Measurements from ENCODE around the gene ZNF546.
"Not testable (repeated sequence)": the region's sequence is repeated elsewhere in the genome, so short reads cannot be mapped to it uniquely, and the experiment has no call there.

Gene ZNF546

DNA sequence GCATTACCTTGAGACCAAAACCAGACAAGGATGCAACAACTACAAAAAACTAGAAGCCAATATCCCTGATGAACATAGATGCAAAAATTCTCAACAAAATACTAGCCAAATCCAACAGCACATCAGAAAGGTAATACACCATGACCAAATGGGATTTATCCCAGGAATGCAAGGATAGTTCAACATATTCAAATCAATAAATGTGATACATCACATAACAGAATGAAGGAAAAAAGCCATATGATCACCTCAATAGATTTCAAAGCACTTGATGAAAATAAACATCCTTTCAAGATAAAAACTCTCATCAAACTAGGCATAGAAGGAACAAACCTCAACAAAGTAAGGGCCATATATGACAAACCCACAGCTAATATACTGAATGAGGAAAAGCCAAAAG, 10.2 kb upstream of the ZNF546 start:
- DNase-seq (ENCODE audit: low read depth) = no peak

GRCh38 chr19:39987167-39987566, 9.7 kb upstream of the ZNF546 start:
- no peak for DNase-seq (ENCODE audit: low read depth)

GRCh38 chr19:39987596-39987995, 9.3 kb upstream of the ZNF546 start:
- no peak for DNase-seq (ENCODE audit: low read depth)

GRCh38 chr19:39993605-39994004, 3.3 kb upstream of the ZNF546 start:
- no peak for DNase-seq (ENCODE audit: low read depth)

DNA sequence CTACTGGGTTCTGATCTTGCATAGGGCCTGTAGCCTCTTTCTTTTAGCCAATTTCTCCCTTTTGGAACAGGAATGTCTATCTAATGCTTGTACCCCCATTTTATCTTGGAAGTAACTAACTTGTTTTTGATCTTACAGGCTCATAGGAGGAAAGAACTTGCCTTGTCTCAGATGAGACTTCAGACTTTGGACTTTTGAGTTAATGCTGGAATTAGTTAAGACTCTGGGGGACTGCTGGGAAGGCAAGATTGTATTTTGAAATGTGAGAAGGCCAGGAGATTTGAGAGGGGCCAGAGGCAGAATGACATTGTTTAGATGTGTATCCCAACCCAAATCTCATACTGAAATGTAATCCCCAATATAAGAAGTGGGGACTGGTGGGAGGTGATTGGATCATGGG, 2.5 kb upstream of the ZNF546 start:
- no peak for DNase-seq (ENCODE audit: low read depth)

GRCh38 chr19:39995794-39996193, 1.1 kb upstream of the ZNF546 start:
- no peak for DNase-seq (ENCODE audit: low read depth)

DNA sequence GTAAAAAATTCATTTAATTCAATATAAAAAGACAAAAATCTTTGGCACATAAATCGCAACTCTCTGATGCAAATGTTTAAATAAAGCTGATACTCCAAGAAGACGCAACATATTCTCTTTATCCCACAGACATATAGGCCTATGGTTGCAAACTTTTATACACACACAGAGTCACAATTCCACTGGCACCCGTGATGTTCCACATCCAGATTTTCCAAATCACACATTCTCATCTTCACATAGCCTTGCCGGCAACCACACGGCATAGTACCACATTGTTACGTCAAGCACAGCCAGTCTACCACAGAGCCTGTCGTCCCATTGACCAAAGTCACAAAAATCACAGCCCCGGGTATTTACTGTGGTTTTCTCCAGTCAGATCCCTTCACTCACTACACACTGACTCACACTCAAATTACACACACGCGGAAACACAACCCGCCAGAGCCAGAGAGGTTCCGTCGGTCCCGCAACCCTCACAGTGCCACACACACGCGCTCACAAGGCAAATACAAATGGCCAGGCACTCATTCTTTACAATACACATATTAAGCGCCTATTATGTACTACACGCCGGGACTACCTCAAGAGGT, 546 bp upstream of the ZNF546 start:
- DNase-seq (ENCODE audit: low read depth) = no peak

DNA sequence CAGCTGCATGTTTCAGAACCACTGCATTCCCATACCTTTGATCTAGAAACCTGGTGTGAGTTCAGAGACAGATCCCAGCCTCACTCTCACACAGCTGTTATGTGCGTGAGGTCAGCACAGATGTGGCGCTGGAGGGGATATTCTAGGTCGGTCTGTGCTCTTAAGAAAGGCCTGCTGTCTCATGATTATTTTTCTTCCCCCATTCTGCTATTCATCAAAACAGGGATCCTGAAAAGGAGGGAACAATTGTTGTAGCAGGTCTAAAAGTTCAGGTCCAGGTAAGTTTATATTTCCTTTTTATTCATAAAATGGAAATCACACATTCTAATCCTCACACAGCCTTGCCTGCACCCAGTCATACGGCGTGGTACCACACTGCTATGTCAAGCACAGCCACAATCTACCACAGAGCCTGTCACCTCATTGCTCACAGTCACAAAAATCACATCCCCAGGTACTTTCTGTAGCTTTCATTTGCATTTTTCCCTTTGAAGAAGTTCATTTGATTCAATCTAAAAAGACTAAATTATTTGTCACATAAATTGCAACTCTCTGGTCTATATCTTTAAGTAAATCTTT, 867 bp downstream of the ZNF546 start:
- no peak for DNase-seq (ENCODE audit: low read depth)

- no peak for DNase-seq (ENCODE audit: low read depth)
Observed at GRCh38 chr19:39998501-39998900, 1.6 kb downstream of the ZNF546 start.

GRCh38 chr19:40005691-40006272, 8.9 kb downstream of the ZNF546 start:
- no peak for DNase-seq (ENCODE audit: low read depth)

DNA sequence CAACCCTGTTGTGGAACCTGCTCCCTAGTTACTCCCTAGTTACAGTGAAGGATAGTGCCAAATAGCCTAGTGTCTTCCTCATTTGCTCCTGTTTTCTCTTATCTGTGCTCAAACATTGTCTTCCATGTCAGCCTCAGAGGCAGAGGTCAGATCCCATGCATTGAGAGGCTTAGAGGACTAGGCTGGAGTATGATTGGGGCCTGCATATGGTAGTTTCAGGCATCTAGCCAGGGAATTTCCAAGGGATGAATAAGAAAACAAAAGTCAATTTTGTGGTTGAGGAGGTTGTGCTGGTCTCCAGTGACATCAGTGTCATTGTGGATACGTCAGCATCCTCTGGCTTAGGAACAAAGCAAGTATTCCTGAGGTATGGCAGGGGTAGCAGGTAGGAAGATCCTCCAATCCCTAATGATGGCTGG, 9.4 kb downstream of the ZNF546 start:
- DNase-seq (ENCODE audit: low read depth) = peak; percentile 78

GRCh38 chr19:40009674-40010073, 12.8 kb downstream of the ZNF546 start:
- no peak for DNase-seq (ENCODE audit: low read depth)

DNA sequence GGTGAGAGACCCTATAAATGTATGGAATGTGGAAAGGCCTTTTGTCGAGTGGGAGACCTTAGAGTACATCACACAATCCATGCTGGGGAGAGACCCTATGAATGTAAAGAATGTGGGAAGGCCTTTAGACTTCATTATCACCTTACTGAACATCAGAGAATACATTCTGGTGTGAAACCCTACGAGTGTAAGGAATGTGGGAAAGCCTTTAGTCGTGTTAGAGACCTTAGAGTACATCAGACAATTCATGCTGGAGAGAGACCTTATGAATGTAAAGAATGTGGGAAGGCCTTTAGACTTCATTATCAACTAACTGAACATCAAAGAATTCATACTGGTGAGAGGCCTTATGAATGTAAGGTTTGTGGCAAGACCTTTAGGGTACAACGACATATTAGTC, 17.1 kb downstream of the ZNF546 start:
- DNase-seq (ENCODE audit: low read depth) = no peak

DNA sequence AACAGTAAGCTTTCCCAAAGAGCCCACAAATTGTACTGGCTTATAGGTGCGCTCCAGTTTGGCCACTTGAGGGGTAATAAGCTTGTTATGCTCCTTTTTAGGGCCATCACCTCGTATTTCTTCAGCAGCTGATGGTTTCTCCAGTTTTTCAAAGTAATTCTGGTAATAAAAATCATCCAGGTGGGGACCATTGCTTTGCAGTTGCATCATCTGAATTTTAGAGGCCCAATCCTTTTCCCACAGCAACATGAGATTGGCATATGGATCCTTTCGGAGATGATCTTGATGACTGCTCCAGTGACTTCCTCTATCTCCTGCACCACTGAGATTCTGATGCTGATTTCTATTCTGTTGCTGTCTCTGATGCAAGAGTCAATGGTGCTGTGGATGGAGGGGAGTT, 27.1 kb downstream of the ZNF546 start:
- no peak for DNase-seq (ENCODE audit: low read depth)

- DNase-seq (ENCODE audit: low read depth) = no peak
Observed at GRCh38 chr19:40025938-40026596, 29.2 kb downstream of the ZNF546 start.

GRCh38 chr19:40026597-40026970, 29.7 kb downstream of the ZNF546 start:
- no peak for DNase-seq (ENCODE audit: low read depth)

- no peak for DNase-seq (ENCODE audit: low read depth)
Observed at GRCh38 chr19:40033989-40034560, 37.2 kb downstream of the ZNF546 start.

DNA sequence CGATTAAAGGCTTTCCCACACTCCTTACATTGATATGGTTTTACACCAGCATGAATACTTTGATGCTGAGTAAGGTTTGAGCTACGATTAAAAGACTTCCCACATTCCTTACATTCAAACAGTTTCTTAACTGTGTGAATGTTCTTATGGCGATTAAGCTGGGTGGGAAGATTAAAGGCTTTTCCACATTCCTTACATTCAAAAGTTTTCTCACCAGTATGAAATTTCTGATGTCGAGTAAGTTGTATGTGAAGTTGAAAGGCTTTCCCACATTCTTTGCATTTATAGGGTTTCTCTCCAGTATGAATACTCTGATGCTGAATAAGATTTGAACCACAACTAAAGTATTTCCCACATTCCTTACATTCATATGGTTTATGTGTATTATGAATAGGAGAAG, 39.1 kb downstream of the ZNF546 start:
- no peak for DNase-seq (ENCODE audit: low read depth)

DNA sequence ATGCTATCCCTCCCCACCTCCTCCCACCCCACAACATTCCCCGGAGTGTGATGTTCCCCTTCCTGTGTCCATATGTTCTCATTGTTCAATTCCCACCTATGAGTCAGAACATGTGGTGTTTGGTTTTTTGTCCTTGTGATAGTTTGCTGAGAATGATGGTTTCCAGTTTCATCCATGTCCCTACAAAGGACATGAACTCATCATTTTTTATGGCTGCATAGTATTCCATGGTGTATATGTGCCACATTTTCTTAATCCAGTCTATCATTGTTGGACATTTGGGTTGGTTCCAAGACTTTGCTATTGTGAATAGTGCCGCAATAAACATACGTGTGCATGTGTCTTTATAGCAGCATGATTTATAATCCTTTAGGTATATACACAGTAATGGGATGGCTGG, 41.2 kb downstream of the ZNF546 start:
- not testable (repeated sequence) for DNase-seq (ENCODE audit: low read depth)

- not testable (repeated sequence) for DNase-seq (ENCODE audit: low read depth)
Observed at GRCh38 chr19:40041718-40042117, 44.9 kb downstream of the ZNF546 start.

DNA sequence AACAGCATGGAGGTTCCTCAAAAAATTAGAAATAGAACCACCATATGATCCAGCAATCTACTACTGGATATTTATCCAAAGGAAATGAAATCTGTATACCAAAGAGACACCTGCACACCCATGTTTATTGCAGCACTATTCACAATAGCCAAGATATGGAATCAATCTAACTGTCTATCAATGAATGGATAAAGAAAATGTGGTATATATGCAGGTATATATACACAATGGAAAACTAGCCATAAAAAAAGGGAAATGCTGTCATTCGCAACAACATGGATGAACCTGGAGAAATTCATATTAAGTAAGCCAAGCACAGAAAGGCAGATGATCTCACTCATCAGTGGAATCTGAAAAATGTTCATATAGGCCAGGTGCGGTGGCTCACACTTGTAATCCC, 56.6 kb downstream of the ZNF546 start:
- DNase-seq (ENCODE audit: low read depth) = no peak

DNA sequence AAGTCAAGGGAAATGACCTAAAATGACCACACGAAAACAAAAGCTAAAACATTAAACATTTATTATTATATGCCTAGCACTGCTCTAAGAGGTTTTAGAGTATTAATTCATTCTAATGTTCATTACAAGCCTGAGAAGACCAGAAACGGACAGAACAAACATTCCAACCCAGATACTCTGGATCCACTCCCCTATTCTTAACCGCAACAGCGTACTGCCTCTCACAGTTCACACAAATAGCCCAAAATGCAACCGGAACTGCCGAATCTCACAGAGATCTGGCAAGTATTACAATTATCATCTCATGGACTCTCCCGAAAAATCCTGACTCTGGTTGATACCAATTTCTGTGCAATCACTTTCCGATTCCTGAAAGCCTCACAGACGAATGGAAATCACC, 57.8 kb downstream of the ZNF546 start:
- no peak for DNase-seq (ENCODE audit: low read depth)

GRCh38 chr19:40055049-40055448, 58.2 kb downstream of the ZNF546 start:
- DNase-seq (ENCODE audit: low read depth) = no peak
